H9 (cell line): Measurements from ENCODE around the gene ADGRB3. TPM values are rescaled to one million over a fixed set of nuclear protein-coding genes. Genes with fewer than 3 reads are reported as not detected.

Experiments
- DNase-seq: peaks from one replicate; pipeline ENCODE4 v3.0.0-alpha.2; 2017
- H2AFZ ChIP-seq: one replicate; pipeline ENCODE4 v1.6.1; 2013; ENCODE audit warnings: mild to moderate bottlenecking, low read length, control low read depth, moderate library complexity
- H2AK5ac ChIP-seq: 2 replicates; pipeline ENCODE4 v1.6.1; 2013; ENCODE audit warnings: low read length, control low read depth, mixed read lengths; ENCODE audit not compliant: insufficient read length
- H2BK120ac ChIP-seq: one replicate; pipeline ENCODE4 v1.6.1; 2013; ENCODE audit warnings: low read depth, mild to moderate bottlenecking, low read length, control low read depth, inconsistent platforms; ENCODE audit not compliant: poor library complexity, severe bottlenecking
- H2BK12ac ChIP-seq: 2 replicates; pipeline ENCODE4 v1.6.1; 2013; ENCODE audit warnings: low read length, control low read depth, mixed read lengths, low read depth; ENCODE audit not compliant: insufficient read length
- H2BK15ac ChIP-seq: 2 replicates; pipeline ENCODE4 v1.6.1; 2013; ENCODE audit warnings: low read depth, low read length, control low read depth
- H2BK20ac ChIP-seq: one replicate; pipeline ENCODE4 v1.6.1; 2013; ENCODE audit warnings: low read depth, mild to moderate bottlenecking, low read length, control low read depth, inconsistent platforms; ENCODE audit not compliant: poor library complexity, severe bottlenecking
- H2BK5ac ChIP-seq: 2 replicates; pipeline ENCODE4 v1.6.1; 2013; ENCODE audit warnings: low read length, control low read depth, mixed read lengths; ENCODE audit not compliant: insufficient read length
- H3K14ac ChIP-seq: 2 replicates; pipeline ENCODE4 v1.6.1; 2013; ENCODE audit warnings: low read length, control low read depth; ENCODE audit not compliant: insufficient read depth
- H3K18ac ChIP-seq: 2 replicates; pipeline ENCODE4 v1.6.1; 2013; ENCODE audit warnings: low read depth, mild to moderate bottlenecking, mixed read lengths, low read length, control low read depth; ENCODE audit not compliant: insufficient read length
- H3K23ac ChIP-seq: 2 replicates; pipeline ENCODE4 v1.6.1; 2013; ENCODE audit warnings: low read length, control low read depth, mixed read lengths, low read depth; ENCODE audit not compliant: insufficient read length
- H3K23me2 ChIP-seq: 2 replicates; pipeline ENCODE4 v1.6.1; 2013; ENCODE audit warnings: low read depth, mild to moderate bottlenecking, mixed read lengths, low read length, control low read depth; ENCODE audit not compliant: insufficient read length, poor library complexity, severe bottlenecking
- H3K27ac ChIP-seq: 2 replicates; pipeline ENCODE4 v1.5.1; 2013; ENCODE audit warnings: low read length, control low read depth, mixed read lengths, low read depth; ENCODE audit not compliant: insufficient read length
- H3K27me3 ChIP-seq: 2 replicates; pipeline ENCODE4 v1.6.1; 2013; ENCODE audit warnings: low read length, control low read depth, inconsistent platforms; ENCODE audit not compliant: insufficient read depth
- H3K4ac ChIP-seq: 2 replicates; pipeline ENCODE4 v1.6.1; 2013; ENCODE audit warnings: low read depth, mild to moderate bottlenecking, control low read depth, inconsistent platforms, low read length, moderate library complexity
- H3K4me1 ChIP-seq: 2 replicates; pipeline ENCODE4 v1.6.1; 2013; ENCODE audit warnings: low read length, control low read depth, inconsistent platforms; ENCODE audit not compliant: insufficient read depth
- H3K4me2 ChIP-seq: 2 replicates; pipeline ENCODE4 v1.6.1; 2013; ENCODE audit warnings: low read length, control low read depth, mixed read lengths; ENCODE audit not compliant: insufficient read length, insufficient read depth
- H3K56ac ChIP-seq: 2 replicates; pipeline ENCODE4 v1.6.1; 2013; ENCODE audit warnings: low read depth, mild to moderate bottlenecking, mixed read lengths, low read length, control low read depth; ENCODE audit not compliant: insufficient read length
- H3K79me1 ChIP-seq: 2 replicates; pipeline ENCODE4 v1.6.1; 2013; ENCODE audit warnings: low read depth, mild to moderate bottlenecking, moderate library complexity, low read length, control low read depth, inconsistent platforms; ENCODE audit not compliant: insufficient read depth, poor library complexity, severe bottlenecking
- H3K79me2 ChIP-seq: 2 replicates; pipeline ENCODE4 v1.6.1; 2013; ENCODE audit warnings: low read length, control low read depth, inconsistent platforms; ENCODE audit not compliant: insufficient read depth
- H3K9ac ChIP-seq: 2 replicates; pipeline ENCODE4 v1.6.1; 2013; ENCODE audit warnings: low read length, control low read depth, mixed read lengths; ENCODE audit not compliant: insufficient read length; ENCODE audit errors: extremely low read depth
- H3K9me3 ChIP-seq: one replicate; pipeline ENCODE4 v1.6.1; 2013; ENCODE audit warnings: low read depth, low read length, inconsistent platforms; ENCODE audit not compliant: control insufficient read depth
- H3T11ph ChIP-seq: one replicate; pipeline ENCODE4 v1.6.1; 2013; ENCODE audit warnings: mild to moderate bottlenecking, low read length, control low read depth, inconsistent platforms
- H4K20me1 ChIP-seq: one replicate; pipeline ENCODE4 v1.6.1; 2013; ENCODE audit not compliant: control insufficient read depth, insufficient read length, insufficient read depth
- H4K5ac ChIP-seq: 2 replicates; pipeline ENCODE4 v1.6.1; 2013; ENCODE audit warnings: low read depth, mild to moderate bottlenecking, mixed read lengths, low read length, control low read depth; ENCODE audit not compliant: insufficient read length
- H4K8ac ChIP-seq: replicated peaks from 2 replicates; pipeline ENCODE4 v1.6.1; 2013; ENCODE audit warnings: low read length, control low read depth, mixed read lengths, low read depth; ENCODE audit not compliant: insufficient read length
- H4K91ac ChIP-seq: 2 replicates; pipeline ENCODE4 v1.6.1; 2013; ENCODE audit warnings: low read depth, mild to moderate bottlenecking, moderate library complexity, mixed read lengths, low read length, control low read depth; ENCODE audit not compliant: insufficient read length
- H3K27ac Mint-ChIP-seq, 3 experiments: 2 replicates in 2 of 3; 3 replicates in 1 of 3; pipeline ENCODE4 v1.8.0; 2020 to 2021; ENCODE audit warnings: mixed read lengths in 3 of 3, mild to moderate bottlenecking in 1 of 3, moderate library complexity in 1 of 3
- H3K27me3 Mint-ChIP-seq: 2 replicates; pipeline ENCODE4 v1.8.0; 2021; ENCODE audit warnings: low read depth, mild to moderate bottlenecking, moderate library complexity, mixed read lengths
- H3K36me3 Mint-ChIP-seq, 3 experiments: 2 replicates in 2 of 3; 3 replicates in 1 of 3; pipeline ENCODE4 v1.8.0; 2020 to 2021; ENCODE audit warnings: low read depth in 3 of 3, mixed read lengths in 3 of 3; ENCODE audit not compliant: insufficient read depth in 1 of 3
- H3K4me1 Mint-ChIP-seq, 2 experiments: 2 replicates each; pipeline ENCODE4 v1.8.0; 2020; ENCODE audit warnings: mixed read lengths in 2 of 2
- H3K4me3 Mint-ChIP-seq, 2 experiments: 2 replicates in 1 of 2; 3 replicates in 1 of 2; pipeline ENCODE4 v1.8.0; 2020 to 2021; ENCODE audit warnings: mild to moderate bottlenecking in 2 of 2, mixed read lengths in 2 of 2, moderate library complexity in 1 of 2
- H3K9me3 Mint-ChIP-seq, 2 experiments: 2 replicates in 1 of 2; 3 replicates in 1 of 2; pipeline ENCODE4 v1.8.0; 2020; ENCODE audit warnings: mild to moderate bottlenecking in 2 of 2, mixed read lengths in 2 of 2, moderate library complexity in 1 of 2
- WGBS: extraction: QIAGEN DNeasy Blood & Tissue Kit; methylation state at CpG from one replicate; pipeline ENCODE4 v1.1.7; 2013; ENCODE audit warnings: missing lambda C conversion rate, low lambda C conversion rate, mixed read lengths; ENCODE audit not compliant: insufficient read length; ENCODE audit errors: extremely low coverage; 5-methylcytosine and 5-hydroxymethylcytosine counted together
- total RNA-seq: library from RNA; stranded (reverse); gene quantifications from 2 replicates; pipeline ENCODE4 v1.2.1, GENCODE V29; 2021
- TF ChIP-seq, protein P1 (sequence below): fragments of 200-600 bp; sonication (generic); conservative IDR thresholded peaks from 3 replicates; pipeline ENCODE4 v1.8.0; 2021; ENCODE audit warnings: antibody characterized with exemption, mild to moderate bottlenecking

Gene ADGRB3
- total RNA-seq, 1 experiment from 2014 or later = 0.37 TPM

DNA sequence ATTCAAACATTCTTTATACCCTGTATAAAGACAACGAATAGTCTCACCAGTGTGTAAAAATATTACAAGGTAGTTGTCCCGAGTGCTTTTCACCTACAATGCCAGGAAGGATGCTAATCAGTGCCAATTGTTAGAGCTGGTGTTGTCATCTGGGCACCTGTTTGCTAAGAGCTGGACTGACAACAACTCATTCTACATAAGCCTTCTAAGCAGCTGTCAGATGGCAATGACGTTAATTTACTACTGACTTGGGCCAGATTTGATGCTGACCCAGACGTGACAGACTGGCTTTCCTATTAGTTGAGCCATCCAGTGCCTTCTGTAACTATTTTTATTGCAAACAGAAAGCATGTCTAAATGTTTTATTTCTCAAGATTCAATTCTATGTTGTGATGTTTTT lies 355.2 kb downstream of the ADGRB3 start:
- Histone ChIP-seq H2BK5ac (no peak overlapping the region), H3K4me2 (no peak overlapping the region), H2BK20ac (no peak overlapping the region), H4K5ac (no peak overlapping the region), H3K23me2 (no peaks in the 10 kb centered on the region), H2BK15ac (no peak overlapping the region), H3T11ph (no peak overlapping the region), H2BK120ac (no peak overlapping the region), H3K4me1 (no peaks in the 10 kb centered on the region), H3K18ac (no peak overlapping the region), H3K23ac (no peak overlapping the region), H4K20me1 (no peaks in the 10 kb centered on the region), H3K79me2 (no peaks in the 10 kb centered on the region), H4K91ac (no peak overlapping the region), H4K8ac (no peak overlapping the region), H3K9ac (no peak overlapping the region), H3K56ac (no peak overlapping the region), H2AFZ (no peak overlapping the region), H2BK12ac (no peak overlapping the region), H3K9me3 (no peaks in the 10 kb centered on the region), H2AK5ac (no peak overlapping the region), H3K14ac (no peak overlapping the region), H3K79me1 (no peaks in the 10 kb centered on the region), H3K27ac (no peak overlapping the region), H3K27me3 (no peaks in the 10 kb centered on the region), H3K4ac (no peak overlapping the region)
- no peak overlapping the region for H3K27ac Mint-ChIP-seq
- H3K27me3 Mint-ChIP-seq = no peaks in the 10 kb centered on the region
- no peaks in the 10 kb centered on the region for H3K36me3 Mint-ChIP-seq
- H3K9me3 Mint-ChIP-seq = no peaks in the 10 kb centered on the region
- no peak for DNase-seq
- TF ChIP-seq, protein P1, sequence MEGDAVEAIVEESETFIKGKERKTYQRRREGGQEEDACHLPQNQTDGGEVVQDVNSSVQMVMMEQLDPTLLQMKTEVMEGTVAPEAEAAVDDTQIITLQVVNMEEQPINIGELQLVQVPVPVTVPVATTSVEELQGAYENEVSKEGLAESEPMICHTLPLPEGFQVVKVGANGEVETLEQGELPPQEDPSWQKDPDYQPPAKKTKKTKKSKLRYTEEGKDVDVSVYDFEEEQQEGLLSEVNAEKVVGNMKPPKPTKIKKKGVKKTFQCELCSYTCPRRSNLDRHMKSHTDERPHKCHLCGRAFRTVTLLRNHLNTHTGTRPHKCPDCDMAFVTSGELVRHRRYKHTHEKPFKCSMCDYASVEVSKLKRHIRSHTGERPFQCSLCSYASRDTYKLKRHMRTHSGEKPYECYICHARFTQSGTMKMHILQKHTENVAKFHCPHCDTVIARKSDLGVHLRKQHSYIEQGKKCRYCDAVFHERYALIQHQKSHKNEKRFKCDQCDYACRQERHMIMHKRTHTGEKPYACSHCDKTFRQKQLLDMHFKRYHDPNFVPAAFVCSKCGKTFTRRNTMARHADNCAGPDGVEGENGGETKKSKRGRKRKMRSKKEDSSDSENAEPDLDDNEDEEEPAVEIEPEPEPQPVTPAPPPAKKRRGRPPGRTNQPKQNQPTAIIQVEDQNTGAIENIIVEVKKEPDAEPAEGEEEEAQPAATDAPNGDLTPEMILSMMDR = no peak
- H3K4me1 Mint-ChIP-seq = peaks cover 9 to 12% of the 10 kb centered on the region in 2 experiments; a peak in 3 of 4 replicates
- WGBS = no CpG with 5 or more reads among the region's 4 CpGs
- H3K4me3 Mint-ChIP-seq = no peak overlapping the region
